ENCODE data around the gene HNF1B.

DNA sequence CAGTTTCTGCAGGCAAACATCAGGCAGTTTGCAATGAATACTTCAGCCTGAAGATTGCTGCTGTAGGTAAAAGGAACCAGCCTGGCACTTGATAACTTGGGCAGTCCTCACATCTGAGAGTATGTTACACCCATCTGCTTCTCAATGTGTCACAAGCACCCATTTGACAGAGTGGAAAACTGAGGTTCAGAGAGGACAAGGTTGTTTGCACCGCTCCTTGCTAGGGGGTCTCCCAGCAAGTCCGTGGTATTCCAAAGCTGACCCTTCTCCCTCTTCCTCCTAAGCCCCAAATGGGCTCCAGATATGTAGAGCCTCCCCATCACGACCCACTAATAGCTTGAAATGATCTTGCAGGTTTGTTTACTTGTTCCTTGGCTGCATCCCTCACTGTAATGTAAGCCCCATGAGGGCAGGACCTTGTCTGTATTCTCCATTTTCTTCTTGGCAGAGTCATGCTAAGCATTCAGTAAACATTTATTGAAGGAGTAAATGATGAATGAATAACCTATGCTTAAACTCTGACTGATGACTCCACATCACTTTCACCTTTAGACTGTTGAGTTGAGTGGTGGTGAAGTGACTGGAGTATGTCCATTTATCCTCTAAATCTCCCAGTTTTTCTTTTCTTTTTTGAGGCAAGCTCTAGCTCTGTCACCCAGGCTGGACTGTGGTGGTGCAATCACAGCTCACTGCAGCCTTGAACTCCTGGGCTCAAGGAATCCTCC is 26.4 kb downstream of the HNF1B start:
- TF ChIP-seq POLR2A (IDR thresholded peaks at IDR 0.05; ENCODE audit: low read depth, low read length) (no peak), SPI1 (IDR thresholded peaks at IDR 0.05; ENCODE audit: low read depth, low read length) (no peak), TAF1 (IDR thresholded peaks at IDR 0.05; ENCODE audit: low read depth, low read length) (no peak), POLR2AphosphoS5 (IDR thresholded peaks at IDR 0.05; ENCODE audit: low read depth, low read length) (no peak)
